Osteoblast (primary cell): ENCODE measurements around the gene ACSF3. TPM values are rescaled to one million over a fixed set of nuclear protein-coding genes. Genes with fewer than 3 reads are reported as not detected.

Experiments used
- DNase-seq: peaks from one replicate; pipeline ENCODE4 v3.0.0; 2011; ENCODE audit warnings: low spot score, mixed read lengths; ENCODE audit not compliant: insufficient read length; ENCODE audit errors: missing footprints
- H2AFZ ChIP-seq: 2 replicates; pipeline ENCODE4 v1.6.0; 2011; ENCODE audit warnings: mild to moderate bottlenecking, low read length
- H3K27ac ChIP-seq: 2 replicates; pipeline ENCODE4 v1.5.1; 2011; ENCODE audit warnings: mild to moderate bottlenecking, low read depth, low read length, moderate library complexity
- H3K27me3 ChIP-seq: 2 replicates; pipeline ENCODE4 v1.6.0; 2012; ENCODE audit warnings: mild to moderate bottlenecking, control low read depth, inconsistent platforms, low read length, moderate library complexity; ENCODE audit not compliant: insufficient read depth
- H3K36me3 ChIP-seq: 2 replicates; pipeline ENCODE4 v1.5.1; 2011; ENCODE audit warnings: mild to moderate bottlenecking, low read length, control low read depth, moderate library complexity; ENCODE audit not compliant: insufficient read depth
- H3K4me1 ChIP-seq: 2 replicates; pipeline ENCODE4 v1.5.1; 2011; ENCODE audit warnings: mild to moderate bottlenecking, low read length, control low read depth, moderate library complexity; ENCODE audit not compliant: insufficient read depth
- H3K4me2 ChIP-seq: 2 replicates; pipeline ENCODE4 v1.6.0; 2011; ENCODE audit warnings: mild to moderate bottlenecking, low read length; ENCODE audit not compliant: insufficient read depth
- H3K4me3 ChIP-seq: fragments of 200-600 bp; sonication (generic); 3 replicates; pipeline ENCODE4 v1.5.1; 2012; ENCODE audit warnings: mild to moderate bottlenecking, low read length, inconsistent platforms; ENCODE audit not compliant: insufficient read depth
- H3K79me2 ChIP-seq: 2 replicates; pipeline ENCODE4 v1.6.0; 2012; ENCODE audit warnings: mild to moderate bottlenecking, low read length, control low read depth, inconsistent platforms; ENCODE audit not compliant: insufficient read depth
- H3K9me3 ChIP-seq: 2 replicates; pipeline ENCODE4 v1.5.1; 2011; ENCODE audit warnings: low read depth, low read length, control low read depth
- H4K20me1 ChIP-seq: 2 replicates; pipeline ENCODE4 v1.6.0; 2012; ENCODE audit warnings: mild to moderate bottlenecking, low read length, control low read depth; ENCODE audit not compliant: insufficient read depth
- CTCF ChIP-seq: IDR thresholded peaks from 2 replicates; pipeline ENCODE4 v1.5.1; 2011; ENCODE audit warnings: mild to moderate bottlenecking, low read depth, low read length, moderate library complexity; ENCODE audit errors: extremely low read depth
- total RNA-seq: library from RNA; depleted of rRNA; stranded (reverse); fragments of >200 nt; gene quantifications from 2 replicates; pipeline ENCODE4 v1.2.3, GENCODE V29; 2012

ACSF3 gene
- total RNA-seq, 1 donor = 29.3 TPM

- Histone ChIP-seq H3K36me3 (no peaks in the 10 kb centered on the region), H2AFZ (no peak overlapping the region), H3K4me1 (no peaks in the 10 kb centered on the region), H3K4me2 (no peak overlapping the region), H4K20me1 (no peaks in the 10 kb centered on the region), H3K9me3 (no peaks in the 10 kb centered on the region), H3K4me3 (no peak overlapping the region), H3K27ac (no peak overlapping the region), H3K27me3 (peaks cover 14% of the 10 kb centered on the region), H3K79me2 (no peaks in the 10 kb centered on the region)
- no peak for TF ChIP-seq CTCF
- DNase-seq = peak; percentile 72
Observed at GRCh38 chr16:89046491-89046890, 47.2 kb upstream of the ACSF3 start.

GRCh38 chr16:89047331-89048089, 46.1 kb upstream of the ACSF3 start:
- Histone ChIP-seq H3K4me3 (no peak overlapping the region), H3K79me2 (no peaks in the 10 kb centered on the region), H3K27ac (no peak overlapping the region), H4K20me1 (no peaks in the 10 kb centered on the region), H3K4me1 (peaks cover 8% of the 10 kb centered on the region), H2AFZ (no peak overlapping the region), H3K9me3 (no peaks in the 10 kb centered on the region), H3K27me3 (peaks cover 20% of the 10 kb centered on the region), H3K4me2 (no peak overlapping the region), H3K36me3 (no peaks in the 10 kb centered on the region)
- peak; percentile 77 for DNase-seq
- no peak for TF ChIP-seq CTCF

- H3K27me3 ChIP-seq = peaks cover 22% of the 10 kb centered on the region
- H3K27ac ChIP-seq = no peak overlapping the region
- TF ChIP-seq CTCF = no peak
- H3K4me1 ChIP-seq = peaks cover 9% of the 10 kb centered on the region
- H4K20me1 ChIP-seq = no peaks in the 10 kb centered on the region
- DNase-seq = no peak
- no peak overlapping the region for H3K4me2 ChIP-seq
- H2AFZ ChIP-seq = no peak overlapping the region
- H3K9me3 ChIP-seq = no peaks in the 10 kb centered on the region
- H3K36me3 ChIP-seq = no peaks in the 10 kb centered on the region
- no peaks in the 10 kb centered on the region for H3K79me2 ChIP-seq
- H3K4me3 ChIP-seq = no peak overlapping the region
Observed at GRCh38 chr16:89048090-89048725, 45.4 kb upstream of the ACSF3 start.

- TF ChIP-seq CTCF = no peak
Observed at GRCh38 chr16:89048871-89049422, 44.7 kb upstream of the ACSF3 start.

More at GRCh38 chr16:89048871-89049422, 44.7 kb upstream of the ACSF3 start:
- H2AFZ ChIP-seq = no peak overlapping the region
- H3K36me3 ChIP-seq = no peaks in the 10 kb centered on the region
- no peaks in the 10 kb centered on the region for H3K79me2 ChIP-seq
- no peak overlapping the region for H3K4me3 ChIP-seq
- H3K27ac ChIP-seq = no peak overlapping the region
- no peak for DNase-seq
- H3K4me1 ChIP-seq = peaks cover 9% of the 10 kb centered on the region
- H3K4me2 ChIP-seq = no peak overlapping the region
- peaks cover 24% of the 10 kb centered on the region for H3K27me3 ChIP-seq
- no peaks in the 10 kb centered on the region for H4K20me1 ChIP-seq
- no peaks in the 10 kb centered on the region for H3K9me3 ChIP-seq
